ENCODE data around the gene CXCR6. TPM values are rescaled to one million over a fixed set of nuclear protein-coding genes. Genes with fewer than 3 reads are reported as not detected.

The CXCR6 gene
- total and polyA plus RNA-seq, 3 experiments from 2014 or later, result 5.8 to 70.8 (median 5.9) TPM

GRCh38 chr3:45968706-45969105 is 25.4 kb downstream of the CXCR6 start:
- ChIA-PET POLR2A (interaction anchor here (0.7 kb wide), 1 partner anchor 18 kb away, joined by 4 read pairs; no protein-coding TSS in a partner anchor), CTCF (interaction anchor here (0.6 to 6.9 kb wide), 12 partner anchors 9 to 109 kb away, joined by 3 to 64 read pairs (median 4); partner anchors contain the start of gene CXCR6)
- H3K4me3 Mint-ChIP-seq, result peak overlapping the region in 4 of 7 donors; percentile 44 to 83 (median 53)
- H3K4me1 ChIP-seq (ENCODE audit: insufficient read depth, low read length), result peaks cover 82% of the 10 kb centered on the region
- H3K27me3 Mint-ChIP-seq, result no peaks in the 10 kb centered on the region
- peaks cover 89 to 96% (median 94%) of the 10 kb centered on the region in 3 donors for H3K4me1 Mint-ChIP-seq
- DNase-seq, result no peak
- H3K36me3 Mint-ChIP-seq, result peaks cover 25 to 94% (median 31%) of the 10 kb centered on the region in 3 donors
- H3K4me3 ChIP-seq (ENCODE audit: low read length), result no peak overlapping the region
- no peaks in the 10 kb centered on the region for H3K9me3 ChIP-seq (ENCODE audit: low read length)
- no peaks in the 10 kb centered on the region for H3K9me3 Mint-ChIP-seq
- H3K36me3 ChIP-seq (ENCODE audit: insufficient read depth, low read length), result peaks cover 54% of the 10 kb centered on the region
- no peaks in the 10 kb centered on the region for H3K27me3 ChIP-seq (ENCODE audit: insufficient read depth, low read length, poor library complexity, severe bottlenecking)
- H3K27ac Mint-ChIP-seq, result peak overlapping the region in 7 of 8 donors; percentile 60 to 94 (median 80)
- H3K27ac ChIP-seq (ENCODE audit: low read depth, low read length), result no peak overlapping the region

GRCh38 chr3:45969116-45969515 is 25.9 kb downstream of the CXCR6 start:
- Mint-ChIP-seq H3K36me3 (peaks cover 25 to 92% (median 29%) of the 10 kb centered on the region in 3 donors), H3K9me3 (no peaks in the 10 kb centered on the region), H3K27ac (peak overlapping the region in 7 of 8 donors; percentile 29 to 94 (median 80)), H3K4me3 (peak overlapping the region in 5 of 7 donors; percentile 32 to 83 (median 49)), H3K27me3 (no peaks in the 10 kb centered on the region), H3K4me1 (peaks cover 86 to 94% (median 92%) of the 10 kb centered on the region in 3 donors)
- peaks cover 52% of the 10 kb centered on the region for H3K36me3 ChIP-seq (ENCODE audit: insufficient read depth, low read length)
- H3K27me3 ChIP-seq (ENCODE audit: insufficient read depth, low read length, poor library complexity, severe bottlenecking), result no peaks in the 10 kb centered on the region
- no peaks in the 10 kb centered on the region for H3K9me3 ChIP-seq (ENCODE audit: low read length)
- H3K4me3 ChIP-seq (ENCODE audit: low read length), result no peak overlapping the region
- no peak overlapping the region for H3K27ac ChIP-seq (ENCODE audit: low read depth, low read length)
- DNase-seq, result no peak
- ChIA-PET CTCF (interaction anchor here (0.6 to 6.9 kb wide), 11 partner anchors 8 to 108 kb away, joined by 3 to 64 read pairs (median 5); partner anchors contain the start of gene CXCR6), POLR2A (interaction anchor here (0.8 kb wide), 1 partner anchor 26 kb away, joined by 4 read pairs; the partner anchor contains the start of gene FYCO1)
- peaks cover 82% of the 10 kb centered on the region for H3K4me1 ChIP-seq (ENCODE audit: insufficient read depth, low read length)

- H3K9me3 ChIP-seq (ENCODE audit: low read length), result no peaks in the 10 kb centered on the region
- no peak for DNase-seq
- no peaks in the 10 kb centered on the region for H3K9me3 Mint-ChIP-seq
- H3K27me3 Mint-ChIP-seq, result no peaks in the 10 kb centered on the region
- H3K36me3 ChIP-seq (ENCODE audit: insufficient read depth, low read length), result peaks cover 53% of the 10 kb centered on the region
- H3K27ac Mint-ChIP-seq, result peak overlapping the region; percentile 57 to 94 (median 86)
- peaks cover 86 to 94% (median 92%) of the 10 kb centered on the region in 3 donors for H3K4me1 Mint-ChIP-seq
- H3K27me3 ChIP-seq (ENCODE audit: insufficient read depth, low read length, poor library complexity, severe bottlenecking), result no peaks in the 10 kb centered on the region
- H3K27ac ChIP-seq (ENCODE audit: low read depth, low read length), result peak overlapping the region; percentile 1
- peaks cover 25 to 92% (median 30%) of the 10 kb centered on the region in 3 donors for H3K36me3 Mint-ChIP-seq
- H3K4me3 ChIP-seq (ENCODE audit: low read length), result no peak overlapping the region
- H3K4me1 ChIP-seq (ENCODE audit: insufficient read depth, low read length), result peaks cover 82% of the 10 kb centered on the region
- peak overlapping the region in 5 of 7 donors; percentile 14 to 83 (median 48) for H3K4me3 Mint-ChIP-seq
- ChIA-PET CTCF (interaction anchor here (2.0 to 6.9 kb wide), 3 partner anchors 27 to 107 kb away, joined by 7 to 64 read pairs (median 9); partner anchors contain the start of gene CXCR6), POLR2A (interaction anchor here (0.8 kb wide), 1 partner anchor 25 kb away, joined by 4 read pairs; the partner anchor contains the start of gene FYCO1)
Observed at GRCh38 chr3:45969953-45970352, 26.7 kb downstream of the CXCR6 start.

GRCh38 chr3:45972534-45973402 is 29.5 kb downstream of the CXCR6 start:
- Histone ChIP-seq H3K4me3 (ENCODE audit: low read length) (no peak overlapping the region), H3K4me1 (ENCODE audit: insufficient read depth, low read length) (peaks cover 81% of the 10 kb centered on the region), H3K27ac (ENCODE audit: low read depth, low read length) (no peak overlapping the region), H3K9me3 (ENCODE audit: low read length) (no peaks in the 10 kb centered on the region), H3K27me3 (ENCODE audit: insufficient read depth, low read length, poor library complexity, severe bottlenecking) (no peaks in the 10 kb centered on the region), H3K36me3 (ENCODE audit: insufficient read depth, low read length) (peaks cover 41% of the 10 kb centered on the region)
- Mint-ChIP-seq H3K27me3 (peaks cover 0 to 2% of the 10 kb centered on the region in 2 donors), H3K36me3 (peaks cover 21 to 79% (median 30%) of the 10 kb centered on the region in 3 donors), H3K9me3 (no peaks in the 10 kb centered on the region), H3K4me3 (peak overlapping the region in 6 of 7 donors; percentile 11 to 52 (median 38)), H3K4me1 (peaks cover 90 to 97% (median 94%) of the 10 kb centered on the region in 3 donors), H3K27ac (peak overlapping the region; percentile 29 to 95 (median 86))
- ChIA-PET POLR2A (interaction anchor here (0.6 kb wide), 1 partner anchor 364 kb away, joined by 5 read pairs; no protein-coding TSS in a partner anchor), CTCF (interaction anchor here (0.9 to 1.9 kb wide), 3 partner anchors 14 to 96 kb away, joined by 3 to 4 read pairs (median 4); no protein-coding TSS in a partner anchor)
- DNase-seq, result no peak

DNA sequence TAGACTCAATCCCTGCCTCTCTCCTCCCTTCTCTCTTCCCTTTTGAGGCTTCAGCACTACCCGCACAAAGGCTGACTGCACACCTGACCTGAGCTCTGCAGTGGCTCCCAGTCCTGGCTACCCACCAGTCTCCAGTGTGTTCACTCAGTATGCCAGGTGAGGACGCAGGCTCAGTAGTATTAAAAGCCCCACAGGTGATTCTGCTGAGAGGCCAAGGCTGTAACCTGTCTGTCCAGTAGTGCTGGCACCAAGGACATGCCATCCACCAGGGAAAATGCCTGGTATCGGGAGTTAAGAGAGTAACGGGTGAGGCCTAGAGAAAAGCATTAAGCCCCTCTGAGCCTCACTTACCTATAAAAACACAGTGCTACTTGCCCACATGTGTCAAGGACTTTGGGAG is 31.4 kb downstream of the CXCR6 start:
- H3K27ac ChIP-seq (ENCODE audit: low read depth, low read length), result no peak overlapping the region
- ChIA-PET POLR2A (interaction anchor here (0.7 to 2.1 kb wide), 2 partner anchors 16 to 20 kb away, joined by 3 to 16 read pairs; no protein-coding TSS in a partner anchor), CTCF (interaction anchor here (0.7 to 1.9 kb wide), 3 partner anchors 9 to 123 kb away, joined by 3 to 6 read pairs (median 4); no protein-coding TSS in a partner anchor)
- H3K27me3 ChIP-seq (ENCODE audit: insufficient read depth, low read length, poor library complexity, severe bottlenecking), result no peaks in the 10 kb centered on the region
- no peaks in the 10 kb centered on the region for H3K9me3 ChIP-seq (ENCODE audit: low read length)
- H3K4me3 Mint-ChIP-seq, result peak overlapping the region in 4 of 7 donors; percentile 27 to 60 (median 42)
- no peak for DNase-seq
- peaks cover 0 to 2% of the 10 kb centered on the region in 2 donors for H3K27me3 Mint-ChIP-seq
- peaks cover 88 to 97% (median 94%) of the 10 kb centered on the region in 3 donors for H3K4me1 Mint-ChIP-seq
- peak overlapping the region; percentile 78 to 98 (median 92) for H3K27ac Mint-ChIP-seq
- no peak overlapping the region for H3K4me3 ChIP-seq (ENCODE audit: low read length)
- H3K36me3 ChIP-seq (ENCODE audit: insufficient read depth, low read length), result peaks cover 29% of the 10 kb centered on the region
- peaks cover 22 to 76% (median 26%) of the 10 kb centered on the region in 3 donors for H3K36me3 Mint-ChIP-seq
- peaks cover 82% of the 10 kb centered on the region for H3K4me1 ChIP-seq (ENCODE audit: insufficient read depth, low read length)
- no peaks in the 10 kb centered on the region for H3K9me3 Mint-ChIP-seq

- H3K27me3 Mint-ChIP-seq, result peaks cover 0 to 2% of the 10 kb centered on the region in 2 donors
- H3K36me3 Mint-ChIP-seq, result peaks cover 22 to 75% (median 24%) of the 10 kb centered on the region in 3 donors
- no peak overlapping the region for H3K27ac ChIP-seq (ENCODE audit: low read depth, low read length)
- no peak overlapping the region for H3K4me3 ChIP-seq (ENCODE audit: low read length)
- H3K9me3 Mint-ChIP-seq, result no peaks in the 10 kb centered on the region
- peaks cover 87% of the 10 kb centered on the region for H3K4me1 ChIP-seq (ENCODE audit: insufficient read depth, low read length)
- H3K9me3 ChIP-seq (ENCODE audit: low read length), result no peaks in the 10 kb centered on the region
- H3K36me3 ChIP-seq (ENCODE audit: insufficient read depth, low read length), result peaks cover 23% of the 10 kb centered on the region
- POLR2A ChIA-PET, result interaction anchor here (1.0 to 2.1 kb wide), 3 partner anchors 10 to 33 kb away, joined by 3 to 16 read pairs (median 8); partner anchors contain the start of gene CXCR6
- no peak for DNase-seq
- peaks cover 89 to 97% (median 94%) of the 10 kb centered on the region in 3 donors for H3K4me1 Mint-ChIP-seq
- CTCF ChIA-PET, result interaction anchor here (1.0 to 2.5 kb wide), 7 partner anchors 11 to 134 kb away, joined by 3 to 10 read pairs (median 5); partner anchors contain the start of genes CXCR6 and LZTFL1
- no peaks in the 10 kb centered on the region for H3K27me3 ChIP-seq (ENCODE audit: insufficient read depth, low read length, poor library complexity, severe bottlenecking)
- peak overlapping the region in 6 of 7 donors; percentile 33 to 87 (median 54) for H3K4me3 Mint-ChIP-seq
- H3K27ac Mint-ChIP-seq, result peak overlapping the region; percentile 78 to 98 (median 93)
Observed at GRCh38 chr3:45975686-45976085, 32.4 kb downstream of the CXCR6 start.

Data from CD8-positive, alpha-beta memory T cell (primary cell).